Natural killer cell treated with Interleukin-12 subunit alpha and Interleukin-12 subunit beta and Interleukin-15 and Interleukin-18, amount 100 ng/mL, for 72 hours (primary cell): Measurements from ENCODE around the gene TLR2. TPM values are rescaled to one million over a fixed set of nuclear protein-coding genes. Genes with fewer than 3 reads are reported as not detected.
A peak's percentile ranks its signal among the peaks of the same experiment; 100 is the strongest.

ENCODE experiments used
- ATAC-seq, 2 donors: fragments of 150-1000 bp; cut with Tn5 transposase in 1 of 2; sonication (Bioruptor Pico), chemical (Tn5 transposase) in 1 of 2; 2 replicates each; pipeline ENCODE4 v1.10.0; 2021
- DNase-seq: peaks from one replicate; pipeline ENCODE4 v3.0.0; 2022; ENCODE audit warnings: low spot score
- H3K27ac Mint-ChIP-seq, 2 donors: 1 replicate in 1 of 2; 2 replicates in 1 of 2; pipeline ENCODE4 v1.8.0; 2022; ENCODE audit warnings: mixed read lengths in 2 of 2, mild to moderate bottlenecking in 1 of 2, moderate library complexity in 1 of 2
- H3K27me3 Mint-ChIP-seq, 2 donors: 1 replicate in 1 of 2; 2 replicates in 1 of 2; pipeline ENCODE4 v1.8.0; 2022; ENCODE audit warnings: mixed read lengths in 2 of 2
- H3K36me3 Mint-ChIP-seq: one replicate; pipeline ENCODE4 v1.8.0; 2022; ENCODE audit warnings: mixed read lengths
- H3K4me1 Mint-ChIP-seq, 2 donors: 1 replicate in 1 of 2; 2 replicates in 1 of 2; pipeline ENCODE4 v1.8.0; 2022; ENCODE audit warnings: low read depth in 2 of 2, mixed read lengths in 2 of 2, mild to moderate bottlenecking in 1 of 2
- H3K4me3 Mint-ChIP-seq: one replicate; pipeline ENCODE4 v1.8.0; 2022; ENCODE audit warnings: mixed read lengths
- H3K9me3 Mint-ChIP-seq: 2 replicates; pipeline ENCODE4 v1.8.0; 2022; ENCODE audit warnings: mixed read lengths
- total RNA-seq, 2 donors: library from RNA; stranded (reverse); gene quantifications; one replicate each; pipeline ENCODE4 v1.2.3, GENCODE V29; 2022

The TLR2 gene
- total RNA-seq, 2 donors from 2014 or later: 0.42 to 1.2 TPM

- DNase-seq (no peak), ATAC-seq (no peak)
- H3K36me3 Mint-ChIP-seq: peaks cover 15% of the 10 kb centered on the region
- peaks cover 14 to 29% of the 10 kb centered on the region in 2 donors for H3K27me3 Mint-ChIP-seq
- no peaks in the 10 kb centered on the region for H3K4me1 Mint-ChIP-seq
- H3K9me3 Mint-ChIP-seq: peaks cover 5% of the 10 kb centered on the region
- no peak overlapping the region for H3K4me3 Mint-ChIP-seq
- no peak overlapping the region for H3K27ac Mint-ChIP-seq
These were observed 7.1 kb upstream of the TLR2 start for GRCh38 chr4:153676984-153677383.

GRCh38 chr4:153679486-153679885, 4.6 kb upstream of the TLR2 start:
- peaks cover 6% of the 10 kb centered on the region in 2 donors for H3K4me1 Mint-ChIP-seq
- ATAC-seq (no peak), DNase-seq (no peak)
- H3K27ac Mint-ChIP-seq: no peak overlapping the region
- H3K9me3 Mint-ChIP-seq: peaks cover 5% of the 10 kb centered on the region
- no peak overlapping the region for H3K4me3 Mint-ChIP-seq
- H3K27me3 Mint-ChIP-seq: peaks cover 26 to 44% of the 10 kb centered on the region in 2 donors
- H3K36me3 Mint-ChIP-seq: peaks cover 15% of the 10 kb centered on the region

- ATAC-seq: no peak
- no peak for DNase-seq
- H3K9me3 Mint-ChIP-seq: no peaks in the 10 kb centered on the region
- H3K4me1 Mint-ChIP-seq: peaks cover 6 to 11% of the 10 kb centered on the region in 2 donors
- H3K36me3 Mint-ChIP-seq: no peaks in the 10 kb centered on the region
- H3K27me3 Mint-ChIP-seq: peaks cover 21 to 33% of the 10 kb centered on the region in 2 donors
- peak overlapping the region; percentile 73 for H3K4me3 Mint-ChIP-seq
- no peak overlapping the region for H3K27ac Mint-ChIP-seq
These were observed 308 bp upstream of the TLR2 start for GRCh38 chr4:153683763-153684181.

- Mint-ChIP-seq H3K4me1 (peaks cover 6 to 11% of the 10 kb centered on the region in 2 donors), H3K9me3 (peaks cover 3% of the 10 kb centered on the region), H3K27ac (peak overlapping the region in 1 of 2 donors; percentile 34), H3K27me3 (peaks cover 19 to 30% of the 10 kb centered on the region in 2 donors), H3K4me3 (peak overlapping the region; percentile 61), H3K36me3 (peaks cover 10% of the 10 kb centered on the region)
- DNase-seq (no peak), ATAC-seq (peak in 1 of 2 donors; percentile 61)
These were observed 891 bp downstream of the TLR2 start for GRCh38 chr4:153684971-153685371.

- ATAC-seq (no peak), DNase-seq (no peak)
- H3K27me3 Mint-ChIP-seq: peaks cover 2 to 10% of the 10 kb centered on the region in 2 donors
- H3K27ac Mint-ChIP-seq: no peak overlapping the region
- H3K4me1 Mint-ChIP-seq: peaks cover 0 to 3% of the 10 kb centered on the region in 2 donors
- no peaks in the 10 kb centered on the region for H3K9me3 Mint-ChIP-seq
- no peaks in the 10 kb centered on the region for H3K36me3 Mint-ChIP-seq
- no peak overlapping the region for H3K4me3 Mint-ChIP-seq
These were observed 20.4 kb downstream of the TLR2 start for GRCh38 chr4:153704522-153704921.

GRCh38 chr4:153705743-153706468, 21.8 kb downstream of the TLR2 start:
- Mint-ChIP-seq H3K4me3 (no peak overlapping the region), H3K36me3 (no peaks in the 10 kb centered on the region), H3K27ac (no peak overlapping the region), H3K4me1 (peaks cover 0 to 3% of the 10 kb centered on the region in 2 donors), H3K9me3 (no peaks in the 10 kb centered on the region), H3K27me3 (peaks cover 2 to 4% of the 10 kb centered on the region in 2 donors)
- ATAC-seq (no peak), DNase-seq (no peak)

GRCh38 chr4:153706519-153706918, 22.4 kb downstream of the TLR2 start:
- peaks cover 0 to 3% of the 10 kb centered on the region in 2 donors for H3K4me1 Mint-ChIP-seq
- no peak overlapping the region for H3K27ac Mint-ChIP-seq
- ATAC-seq: no peak

GRCh38 chr4:153710681-153711080, 26.6 kb downstream of the TLR2 start:
- Mint-ChIP-seq H3K36me3 (no peaks in the 10 kb centered on the region), H3K4me1 (peaks cover 0 to 3% of the 10 kb centered on the region in 2 donors), H3K27me3 (peaks cover 9 to 13% of the 10 kb centered on the region in 2 donors), H3K9me3 (no peaks in the 10 kb centered on the region), H3K4me3 (no peak overlapping the region), H3K27ac (no peak overlapping the region)
- ATAC-seq (no peak), DNase-seq (no peak)

More at GRCh38 chr4:153706519-153706918, 22.4 kb downstream of the TLR2 start:
- peaks cover 2 to 4% of the 10 kb centered on the region in 2 donors for H3K27me3 Mint-ChIP-seq
- no peaks in the 10 kb centered on the region for H3K9me3 Mint-ChIP-seq
- no peak overlapping the region for H3K4me3 Mint-ChIP-seq
- H3K36me3 Mint-ChIP-seq: no peaks in the 10 kb centered on the region
- DNase-seq: no peak

GRCh38 chr4:153713866-153714646, 30.0 kb downstream of the TLR2 start:
- no peak overlapping the region for H3K4me3 Mint-ChIP-seq
- no peaks in the 10 kb centered on the region for H3K9me3 Mint-ChIP-seq
- no peaks in the 10 kb centered on the region for H3K4me1 Mint-ChIP-seq
- H3K27me3 Mint-ChIP-seq: peaks cover 13 to 18% of the 10 kb centered on the region in 2 donors
- no peak for DNase-seq
- no peak for ATAC-seq
- no peaks in the 10 kb centered on the region for H3K36me3 Mint-ChIP-seq
- no peak overlapping the region for H3K27ac Mint-ChIP-seq

GRCh38 chr4:153722036-153722435, 38.0 kb downstream of the TLR2 start:
- ATAC-seq: no peak
- Mint-ChIP-seq H3K27ac (no peak overlapping the region), H3K4me3 (no peak overlapping the region), H3K9me3 (no peaks in the 10 kb centered on the region), H3K36me3 (no peaks in the 10 kb centered on the region), H3K4me1 (no peaks in the 10 kb centered on the region), H3K27me3 (peaks cover 14 to 18% of the 10 kb centered on the region in 2 donors)
- no peak for DNase-seq

GRCh38 chr4:153724606-153725005, 40.5 kb downstream of the TLR2 start:
- DNase-seq (no peak), ATAC-seq (no peak)
- Mint-ChIP-seq H3K36me3 (no peaks in the 10 kb centered on the region), H3K9me3 (no peaks in the 10 kb centered on the region), H3K4me3 (no peak overlapping the region), H3K27me3 (peaks cover 3 to 8% of the 10 kb centered on the region in 2 donors), H3K4me1 (no peaks in the 10 kb centered on the region), H3K27ac (no peak overlapping the region)

- ATAC-seq (peak in 1 of 2 donors; percentile 24), DNase-seq (no peak)
- Mint-ChIP-seq H3K27ac (no peak overlapping the region), H3K27me3 (peaks cover 0 to 8% of the 10 kb centered on the region in 2 donors), H3K36me3 (no peaks in the 10 kb centered on the region), H3K9me3 (no peaks in the 10 kb centered on the region), H3K4me3 (no peak overlapping the region), H3K4me1 (no peaks in the 10 kb centered on the region)
These were observed 41.2 kb downstream of the TLR2 start for GRCh38 chr4:153725136-153725830.

- ATAC-seq (no peak), DNase-seq (no peak)
- no peak overlapping the region for H3K27ac Mint-ChIP-seq
- peaks cover 0 to 8% of the 10 kb centered on the region in 2 donors for H3K27me3 Mint-ChIP-seq
- no peaks in the 10 kb centered on the region for H3K36me3 Mint-ChIP-seq
- no peaks in the 10 kb centered on the region for H3K9me3 Mint-ChIP-seq
- no peak overlapping the region for H3K4me3 Mint-ChIP-seq
- no peaks in the 10 kb centered on the region for H3K4me1 Mint-ChIP-seq
These were observed 41.7 kb downstream of the TLR2 start for GRCh38 chr4:153725831-153726154.

- Mint-ChIP-seq H3K9me3 (no peaks in the 10 kb centered on the region), H3K4me3 (no peak overlapping the region), H3K27me3 (peaks cover 8 to 9% of the 10 kb centered on the region in 2 donors), H3K4me1 (no peaks in the 10 kb centered on the region), H3K27ac (no peak overlapping the region), H3K36me3 (no peaks in the 10 kb centered on the region)
- ATAC-seq: no peak
- no peak for DNase-seq
These were observed 44.1 kb downstream of the TLR2 start for GRCh38 chr4:153728151-153728550.
